ENCODE data around the gene THPO.
"Not testable (repeated sequence)": the region's sequence is repeated elsewhere in the genome, so short reads cannot be mapped to it uniquely, and the experiment has no call there.

Gene THPO

GRCh38 chr3:184341925-184342324 is 36.1 kb downstream of the THPO start:
- no peak for TF ChIP-seq CTCF (IDR thresholded peaks at IDR 0.05; ENCODE audit: low read depth, low read length)
- H3K4me3 ChIP-seq (ENCODE audit: low read depth, low read length), result no peak overlapping the region

GRCh38 chr3:184339451-184340135 is 38.4 kb downstream of the THPO start:
- not testable (repeated sequence) for H3K4me3 ChIP-seq (ENCODE audit: low read depth, low read length)

- H3K4me3 ChIP-seq (ENCODE audit: low read depth, low read length), result no peak overlapping the region
- no peak for TF ChIP-seq CTCF (IDR thresholded peaks at IDR 0.05; ENCODE audit: low read depth, low read length)
Measured at GRCh38 chr3:184339001-184339400, 39.0 kb downstream of the THPO start.

GRCh38 chr3:184338511-184338945 is 39.5 kb downstream of the THPO start:
- no peak; the same call in 1 of the 2 replicates for TF ChIP-seq CTCF (IDR thresholded peaks at IDR 0.05; ENCODE audit: low read depth, low read length)
- H3K4me3 ChIP-seq (ENCODE audit: low read depth, low read length), result no peak overlapping the region

GRCh38 chr3:184337981-184338380 is 40.0 kb downstream of the THPO start:
- no peak for TF ChIP-seq CTCF (IDR thresholded peaks at IDR 0.05; ENCODE audit: low read depth, low read length)
- no peak overlapping the region for H3K4me3 ChIP-seq (ENCODE audit: low read depth, low read length)

GRCh38 chr3:184337399-184337714 is 40.6 kb downstream of the THPO start, which contains the start of gene FAM131A:
TSS of gene FAM131A (plus strand) at chr3:184337600. CDS start at chr3:184337631, 31 bp downstream.
- peak within 1 kb of the TSS; percentile 66 for H3K4me3 ChIP-seq (ENCODE audit: low read depth, low read length)

GRCh38 chr3:184336547-184337398 is 41.2 kb downstream of the THPO start:
- H3K4me3 ChIP-seq (ENCODE audit: low read depth, low read length), result peak overlapping the region; percentile 66
- no peak for TF ChIP-seq CTCF (IDR thresholded peaks at IDR 0.05; ENCODE audit: low read depth, low read length)

More at GRCh38 chr3:184337399-184337714, 40.6 kb downstream of the THPO start, which contains the start of gene FAM131A:
- no peak for TF ChIP-seq CTCF (IDR thresholded peaks at IDR 0.05; ENCODE audit: low read depth, low read length)
